NOMO-1 treated with dmso at 0.1 percent for 144 hours (cell line): Measurements from ENCODE around the gene CDC42SE1.

ENCODE experiments used
- DNase-seq: peaks from one replicate; lab custom pipeline; 2025; ENCODE audit not compliant: unreplicated experiment; lab: John Stamatoyannopoulos, UW

The CDC42SE1 gene

GRCh38 chr1:151054971-151055547 lies 4.4 kb downstream of the CDC42SE1 start:
- no peak for DNase-seq

GRCh38 chr1:151051356-151052009 lies 7.9 kb downstream of the CDC42SE1 start:
- DNase-seq, result no peak

- no peak for DNase-seq
Observed at GRCh38 chr1:151050051-151050688, 9.3 kb downstream of the CDC42SE1 start.

- DNase-seq, result no peak
Observed at GRCh38 chr1:151049458-151049857, 10.0 kb downstream of the CDC42SE1 start.

GRCh38 chr1:151048645-151049032 lies 10.8 kb downstream of the CDC42SE1 start:
- no peak for DNase-seq

- DNase-seq, result peak; percentile 50
Observed at GRCh38 chr1:151047925-151048644, 11.3 kb downstream of the CDC42SE1 start.

- DNase-seq, result no peak
Observed at GRCh38 chr1:151047591-151047924, 11.9 kb downstream of the CDC42SE1 start, which contains the start of gene C1orf56. C1orf56 (plus strand) TSS chr1:151047751; CDS start chr1:151047848, 97 bp downstream.

DNA sequence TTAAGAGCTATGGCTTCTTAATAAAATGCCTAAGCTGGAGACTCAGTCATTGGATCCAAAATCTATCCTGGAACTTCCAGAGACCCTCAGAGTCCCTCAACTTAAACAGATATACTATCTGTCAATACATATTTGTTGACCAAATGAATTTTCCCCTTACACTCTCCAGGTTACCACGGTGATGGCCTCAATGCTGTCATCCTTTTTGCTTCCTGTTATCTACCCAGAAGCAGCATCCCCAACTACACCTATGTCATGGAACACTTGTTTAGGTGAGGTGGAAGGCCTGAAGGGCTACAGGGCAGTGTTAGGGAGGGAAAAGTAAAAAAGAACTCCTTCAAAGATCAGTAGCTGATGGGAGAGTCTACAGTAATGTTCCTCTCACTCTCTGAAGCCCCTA lies 16.3 kb downstream of the CDC42SE1 start:
- DNase-seq, result no peak

DNA sequence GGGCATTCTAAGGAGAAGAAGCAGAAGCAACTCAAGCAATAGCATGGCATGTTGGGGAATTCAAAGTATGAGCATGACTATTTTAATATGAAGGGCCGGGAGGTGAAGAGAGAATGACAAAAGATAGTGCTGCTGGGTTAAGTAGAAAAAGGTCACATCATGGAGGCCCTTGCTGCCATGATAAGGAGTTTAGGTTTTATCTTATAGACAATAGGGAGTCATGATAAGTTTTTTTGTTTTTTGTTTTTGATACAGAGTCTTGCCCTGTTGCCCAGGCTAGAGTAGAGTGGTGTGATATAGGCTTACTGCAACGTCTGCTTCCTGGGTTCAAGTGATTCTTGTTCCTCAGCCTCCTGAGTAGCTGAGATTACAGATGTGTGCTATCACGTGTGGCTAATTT lies 19.9 kb downstream of the CDC42SE1 start:
- no peak for DNase-seq

DNA sequence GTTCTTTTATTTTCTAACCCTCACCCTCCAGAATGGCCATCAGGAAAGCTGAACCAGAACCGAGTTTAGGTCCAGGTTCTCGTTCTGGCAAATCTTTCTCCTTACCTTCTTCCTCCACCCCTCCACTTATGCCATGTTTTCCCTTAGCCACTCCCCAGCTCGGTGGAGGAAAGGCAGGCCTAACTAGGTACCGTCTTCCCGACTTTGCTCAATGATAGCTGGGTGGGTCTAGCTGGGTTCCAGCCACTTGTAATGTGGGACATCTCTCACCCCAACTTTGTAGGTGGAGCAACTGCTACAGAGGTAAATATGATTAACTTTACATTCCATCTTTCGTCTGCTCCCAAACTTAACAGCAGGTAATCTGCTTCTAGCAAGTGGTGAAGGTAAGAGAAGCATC lies 22.4 kb downstream of the CDC42SE1 start:
- no peak for DNase-seq

DNA sequence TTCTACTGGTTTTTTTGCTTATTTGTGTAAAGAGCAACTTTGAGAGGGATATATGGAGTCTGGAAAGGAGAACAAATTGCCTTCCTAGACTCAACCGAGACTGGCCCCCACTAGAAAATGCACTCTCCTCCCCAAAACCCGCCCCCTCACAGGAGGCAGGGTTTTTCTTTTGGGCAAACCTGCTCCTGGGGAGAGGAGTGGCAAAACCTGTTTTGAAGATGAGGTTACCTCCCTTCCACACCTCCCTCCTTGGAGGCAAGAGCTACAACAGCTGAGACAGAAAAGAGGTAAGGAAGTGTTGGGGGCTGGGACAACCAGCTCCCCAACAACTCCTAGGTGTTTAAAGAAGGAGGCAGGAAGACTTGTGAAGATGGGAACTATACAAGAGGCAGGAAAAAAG lies 23.1 kb downstream of the CDC42SE1 start, which contains the start of gene BNIPL:
TSS of gene BNIPL (plus strand) at position 231 of the 400 bp plus-strand sequence. CDS start at position 371, 140 bp downstream.
- no peak for DNase-seq

DNA sequence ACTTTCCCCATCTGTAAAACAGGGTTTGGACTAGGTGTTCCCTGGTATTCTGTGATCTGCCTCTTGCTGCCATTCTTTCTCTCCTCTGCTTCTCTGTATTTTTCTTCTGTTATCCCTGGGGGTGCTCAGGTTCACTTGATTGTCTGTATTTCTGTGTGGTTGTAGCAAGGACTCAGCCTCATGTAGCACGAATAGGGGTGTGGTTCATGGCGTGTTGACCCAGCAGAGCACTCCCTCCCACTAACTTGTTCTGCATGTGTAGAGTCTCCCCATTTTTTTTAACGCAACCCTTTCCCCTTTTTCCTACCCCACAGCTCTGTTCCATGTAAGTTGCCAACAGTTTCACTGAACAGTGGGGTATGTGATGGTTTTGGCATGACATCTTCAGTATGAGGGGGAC lies 24.3 kb downstream of the CDC42SE1 start:
- DNase-seq, result no peak

GRCh38 chr1:151032164-151032563 lies 27.3 kb downstream of the CDC42SE1 start:
- no peak for DNase-seq

DNA sequence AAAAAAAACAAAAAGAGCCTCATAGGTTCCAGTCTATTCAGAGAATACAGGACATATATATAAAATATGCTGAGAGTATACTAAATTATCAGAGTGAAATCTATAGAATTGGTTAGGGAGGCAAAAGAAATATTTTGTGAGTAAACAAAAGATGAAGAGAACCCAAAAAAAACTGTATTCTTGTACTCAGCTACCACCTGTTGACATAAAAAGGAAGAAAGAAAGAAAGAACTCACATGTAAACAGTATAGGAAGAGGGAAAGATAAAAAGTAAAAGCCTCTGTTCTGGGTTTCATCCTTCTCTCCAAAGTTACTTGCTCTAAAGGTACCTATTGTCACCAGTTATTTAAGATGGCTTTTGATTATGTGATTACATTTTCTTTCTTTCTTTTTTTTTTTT lies 33.0 kb downstream of the CDC42SE1 start:
- no peak for DNase-seq

- DNase-seq, result peak; percentile 45
Observed at GRCh38 chr1:151024540-151025146, 34.8 kb downstream of the CDC42SE1 start.

DNA sequence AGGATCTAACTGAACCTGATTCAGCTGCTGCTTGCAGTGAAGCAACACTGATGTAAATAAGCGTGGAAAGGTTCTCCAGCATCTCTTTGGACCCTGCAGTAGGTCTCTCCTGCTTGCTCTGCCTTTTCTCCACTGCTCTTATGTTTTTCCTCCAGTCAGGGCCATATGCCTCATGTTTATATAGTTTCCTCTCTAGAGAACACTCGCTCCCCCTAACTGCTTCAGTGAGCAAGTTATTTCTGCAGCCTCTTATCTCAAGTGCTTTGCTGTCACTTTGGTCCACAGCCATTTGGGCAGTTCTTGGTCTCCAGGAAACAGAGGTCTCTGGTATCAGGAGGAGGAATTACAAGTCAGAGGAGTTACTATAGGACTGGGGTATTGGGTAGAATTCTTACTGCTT lies 45.9 kb downstream of the CDC42SE1 start:
- no peak for DNase-seq

GRCh38 chr1:151012684-151013471 lies 46.5 kb downstream of the CDC42SE1 start:
- DNase-seq, result no peak

DNA sequence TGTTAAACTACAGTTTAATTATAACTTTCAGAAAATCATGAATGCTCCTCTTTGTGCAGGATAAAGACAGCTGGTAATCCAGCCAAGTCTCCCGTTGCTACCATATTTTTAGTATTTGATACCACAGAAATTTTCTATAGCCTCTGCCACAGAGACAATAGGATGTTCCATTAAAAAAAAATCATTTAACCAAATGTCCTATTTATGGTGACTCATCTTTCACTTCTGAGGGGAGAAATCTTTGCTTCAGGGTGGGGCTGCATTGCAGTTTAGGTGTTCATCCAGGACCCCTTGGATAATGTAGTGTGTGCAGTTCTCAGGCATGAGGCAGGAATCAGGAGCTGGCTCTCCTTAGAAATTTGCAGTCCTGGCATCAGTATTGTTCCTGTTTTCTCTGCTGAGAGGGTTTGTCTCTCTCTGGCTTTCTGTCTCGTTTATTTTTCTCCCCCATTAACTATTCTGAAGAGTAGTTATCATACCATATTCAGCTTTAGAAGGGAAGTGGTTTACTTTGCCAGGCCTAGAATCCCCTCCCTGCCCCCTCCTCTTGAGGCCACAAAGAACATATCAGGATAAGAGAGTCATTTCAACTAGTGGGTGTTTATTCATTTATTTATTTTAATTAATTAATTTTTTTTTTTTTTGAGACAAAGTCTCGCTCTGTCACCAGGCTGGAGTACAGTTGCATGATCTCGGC lies 48.1 kb downstream of the CDC42SE1 start:
- no peak for DNase-seq

DNA sequence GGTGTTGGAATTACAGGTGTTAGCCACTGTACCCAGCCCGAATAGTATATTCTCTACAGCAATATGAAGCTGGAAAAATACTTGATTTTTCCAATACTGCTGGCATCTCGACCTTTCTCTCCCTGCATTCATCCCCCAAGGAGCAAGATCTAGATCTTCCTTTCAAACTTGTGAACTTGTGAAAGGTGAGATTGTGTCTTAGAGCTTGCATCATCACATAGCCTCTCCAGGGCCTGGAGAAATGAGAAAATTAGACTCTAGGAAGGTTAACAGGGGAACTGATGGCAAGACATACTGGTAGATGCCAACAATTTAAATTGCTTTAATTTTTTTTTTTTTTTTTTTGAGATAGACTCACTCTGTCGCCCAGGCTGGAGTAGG lies 49.1 kb downstream of the CDC42SE1 start:
- DNase-seq, result no peak
